Measurements from ENCODE around the gene HSH2D.

Gene HSH2D

DNA sequence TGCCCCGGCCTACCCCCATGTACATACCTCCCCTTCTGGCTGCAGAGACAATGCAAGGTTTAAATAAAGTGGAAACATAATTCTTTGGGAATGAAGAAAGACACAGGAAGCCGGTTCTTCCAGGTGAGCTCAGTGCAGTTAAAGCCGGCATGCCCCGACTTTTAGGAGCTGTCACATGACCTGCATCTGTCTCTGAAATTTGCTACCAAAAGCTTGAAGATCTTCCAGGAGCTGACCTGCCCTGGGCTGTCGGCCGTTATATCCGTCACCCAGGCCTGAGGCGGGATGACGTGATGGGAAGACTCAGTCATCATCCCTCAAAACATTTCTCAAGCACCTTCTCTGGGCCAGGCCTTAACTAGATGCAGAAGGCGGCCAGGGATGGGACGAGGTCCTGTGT lies 21.5 kb upstream of the HSH2D start:
- H3K4me3 ChIP-seq (ENCODE audit: low read depth, low read length): no peak overlapping the region
- DNase-seq (ENCODE audit: low read depth): no peak
- TF ChIP-seq, protein P1, sequence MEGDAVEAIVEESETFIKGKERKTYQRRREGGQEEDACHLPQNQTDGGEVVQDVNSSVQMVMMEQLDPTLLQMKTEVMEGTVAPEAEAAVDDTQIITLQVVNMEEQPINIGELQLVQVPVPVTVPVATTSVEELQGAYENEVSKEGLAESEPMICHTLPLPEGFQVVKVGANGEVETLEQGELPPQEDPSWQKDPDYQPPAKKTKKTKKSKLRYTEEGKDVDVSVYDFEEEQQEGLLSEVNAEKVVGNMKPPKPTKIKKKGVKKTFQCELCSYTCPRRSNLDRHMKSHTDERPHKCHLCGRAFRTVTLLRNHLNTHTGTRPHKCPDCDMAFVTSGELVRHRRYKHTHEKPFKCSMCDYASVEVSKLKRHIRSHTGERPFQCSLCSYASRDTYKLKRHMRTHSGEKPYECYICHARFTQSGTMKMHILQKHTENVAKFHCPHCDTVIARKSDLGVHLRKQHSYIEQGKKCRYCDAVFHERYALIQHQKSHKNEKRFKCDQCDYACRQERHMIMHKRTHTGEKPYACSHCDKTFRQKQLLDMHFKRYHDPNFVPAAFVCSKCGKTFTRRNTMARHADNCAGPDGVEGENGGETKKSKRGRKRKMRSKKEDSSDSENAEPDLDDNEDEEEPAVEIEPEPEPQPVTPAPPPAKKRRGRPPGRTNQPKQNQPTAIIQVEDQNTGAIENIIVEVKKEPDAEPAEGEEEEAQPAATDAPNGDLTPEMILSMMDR (IDR thresholded peaks at IDR 0.05; ENCODE audit: low read depth, low read length, missing control alignments): no peak

DNA sequence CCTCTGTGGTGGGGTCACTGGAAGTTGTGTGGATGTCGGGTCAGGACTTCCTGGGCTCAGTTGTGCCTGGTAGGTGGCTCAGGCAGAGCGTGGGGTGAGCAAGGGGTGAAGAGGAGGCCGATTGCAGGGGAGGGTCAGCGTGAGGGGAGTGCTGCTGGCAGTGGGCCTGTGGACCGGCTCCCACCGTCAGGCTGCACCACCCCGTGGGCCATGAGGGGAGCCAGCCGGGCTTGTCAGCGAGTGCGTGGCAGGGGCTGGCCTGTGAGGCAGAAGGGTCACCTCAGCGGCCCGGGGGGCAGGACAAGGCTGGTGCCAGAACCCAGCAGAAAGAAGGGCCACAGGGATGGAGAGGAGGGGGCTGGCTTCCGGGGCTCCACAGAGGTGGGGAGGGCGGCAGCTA lies 18.5 kb upstream of the HSH2D start:
- no peak for DNase-seq (ENCODE audit: low read depth)
- TF ChIP-seq, protein P1 (IDR thresholded peaks at IDR 0.05; ENCODE audit: low read depth, low read length, missing control alignments): no peak

DNA sequence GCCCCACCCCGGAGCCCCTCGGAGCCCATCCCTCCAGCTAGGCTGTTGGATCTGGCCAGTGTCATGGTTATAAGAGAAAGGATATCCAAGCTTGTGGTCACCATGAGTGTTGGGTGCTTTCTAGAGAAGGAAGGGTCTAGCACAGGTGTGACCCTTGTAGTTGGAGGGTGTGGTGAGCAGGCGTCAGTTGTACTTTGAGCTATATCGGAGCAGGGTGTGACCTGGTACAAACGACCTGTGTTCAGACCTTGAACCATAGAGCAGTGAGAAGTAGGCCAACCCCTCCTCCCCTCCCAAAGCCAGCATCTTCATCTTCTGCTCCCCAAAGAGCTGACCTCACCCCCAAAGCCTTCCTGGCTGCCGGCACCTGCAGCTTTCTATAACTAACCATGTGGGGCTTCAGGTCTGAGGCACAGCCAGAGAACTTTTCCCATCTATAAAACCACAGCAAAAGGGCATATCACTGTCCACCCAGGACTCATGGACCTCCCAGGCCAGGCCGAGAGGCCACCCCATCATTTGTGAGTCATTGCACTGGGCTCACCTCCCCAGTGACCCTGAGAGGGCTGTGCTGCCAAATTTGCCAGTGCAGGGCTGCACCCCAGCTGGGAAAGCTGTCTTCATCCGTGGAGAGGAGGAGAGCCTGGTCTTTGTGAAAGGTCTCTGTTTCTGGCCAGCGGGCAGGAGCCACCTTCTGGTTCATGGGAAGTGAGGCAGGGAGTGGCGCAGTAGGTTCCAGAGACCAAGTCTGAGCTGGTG lies 17.6 kb upstream of the HSH2D start:
- H3K4me3 ChIP-seq (ENCODE audit: low read depth, low read length): no peak overlapping the region
- TF ChIP-seq, protein P1 (IDR thresholded peaks at IDR 0.05; ENCODE audit: low read depth, low read length, missing control alignments): no peak
- no peak for DNase-seq (ENCODE audit: low read depth)

More for the DNA sequence above, 18.5 kb upstream of the HSH2D start:
- no peak overlapping the region for H3K4me3 ChIP-seq (ENCODE audit: low read depth, low read length)

DNA sequence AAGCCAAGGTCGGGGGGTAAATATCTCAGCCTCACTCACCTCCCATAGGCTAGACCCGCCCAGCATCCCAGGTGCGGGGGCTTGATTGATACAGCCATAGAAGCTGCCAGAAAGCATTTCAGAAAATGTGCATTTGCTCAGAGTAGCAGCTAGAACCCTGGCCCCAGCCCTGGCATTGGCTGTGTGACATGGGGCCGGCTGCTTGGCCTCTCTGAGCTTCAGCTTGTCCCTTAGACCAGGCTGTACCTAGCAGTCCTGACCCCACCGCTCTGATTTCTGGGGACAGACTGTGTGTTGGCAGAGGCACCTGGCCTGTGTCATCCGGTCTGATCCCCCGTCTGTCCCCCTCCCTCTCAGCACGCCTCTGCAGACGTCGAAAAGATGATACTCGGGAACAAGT lies 16.4 kb upstream of the HSH2D start:
- no peak overlapping the region for H3K4me3 ChIP-seq (ENCODE audit: low read depth, low read length)
- no peak for DNase-seq (ENCODE audit: low read depth)
- TF ChIP-seq, protein P1 (IDR thresholded peaks at IDR 0.05; ENCODE audit: low read depth, low read length, missing control alignments): no peak

DNA sequence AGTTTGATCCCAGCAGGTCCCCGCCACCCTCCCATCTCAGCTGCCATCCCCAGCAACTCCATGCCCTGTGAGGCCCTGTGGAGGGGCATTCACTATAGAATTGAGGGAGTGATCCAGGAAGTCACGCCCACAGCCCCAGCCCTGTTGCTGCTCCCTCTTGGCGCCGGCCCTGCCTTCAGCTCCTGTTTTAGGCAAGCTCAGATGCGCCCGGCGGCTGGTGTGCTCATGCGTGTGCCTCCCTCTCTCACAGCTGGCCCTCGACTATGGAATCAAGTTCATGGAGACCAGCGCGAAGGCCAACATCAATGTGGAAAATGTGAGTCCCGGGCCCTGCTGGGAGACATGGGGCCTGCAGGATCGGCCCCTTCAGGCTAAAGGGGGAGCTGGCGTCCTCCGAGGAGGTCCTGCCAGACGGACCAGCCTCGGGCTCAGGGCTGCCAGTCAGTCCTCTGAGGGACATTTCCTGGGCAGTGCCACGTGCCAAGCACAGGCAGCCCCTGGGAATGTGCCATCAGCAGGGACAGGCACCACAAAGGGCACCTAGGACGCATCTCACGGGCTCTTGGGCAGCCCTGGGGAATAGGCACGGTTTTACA lies 15.6 kb upstream of the HSH2D start:
- no peak for DNase-seq (ENCODE audit: low read depth)
- TF ChIP-seq, protein P1 (IDR thresholded peaks at IDR 0.05; ENCODE audit: low read depth, low read length, missing control alignments): no peak
- no peak overlapping the region for H3K4me3 ChIP-seq (ENCODE audit: low read depth, low read length)

DNA sequence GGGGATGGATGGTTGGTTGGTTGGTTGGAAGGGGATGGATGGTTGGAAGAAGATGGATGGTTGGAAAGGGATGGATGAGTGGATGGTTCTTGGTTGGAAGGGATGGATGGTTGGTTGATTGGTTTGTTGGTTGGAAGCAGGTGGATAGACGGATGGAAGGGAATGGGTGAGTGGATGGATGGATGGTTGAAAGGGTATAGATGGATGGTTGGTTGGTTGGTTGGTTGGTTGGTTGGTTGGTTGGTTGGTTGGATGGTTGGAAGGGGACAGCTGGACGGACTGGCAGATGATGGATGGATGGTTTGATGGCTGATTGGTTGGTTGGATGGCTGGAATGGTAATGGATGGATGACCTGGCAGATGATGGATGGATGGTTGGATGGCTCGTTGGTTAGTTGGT lies 11.8 kb upstream of the HSH2D start:
- TF ChIP-seq, protein P1 (IDR thresholded peaks at IDR 0.05; ENCODE audit: low read depth, low read length, missing control alignments): no peak
- H3K4me3 ChIP-seq (ENCODE audit: low read depth, low read length): no peak overlapping the region
- no peak for DNase-seq (ENCODE audit: low read depth)

DNA sequence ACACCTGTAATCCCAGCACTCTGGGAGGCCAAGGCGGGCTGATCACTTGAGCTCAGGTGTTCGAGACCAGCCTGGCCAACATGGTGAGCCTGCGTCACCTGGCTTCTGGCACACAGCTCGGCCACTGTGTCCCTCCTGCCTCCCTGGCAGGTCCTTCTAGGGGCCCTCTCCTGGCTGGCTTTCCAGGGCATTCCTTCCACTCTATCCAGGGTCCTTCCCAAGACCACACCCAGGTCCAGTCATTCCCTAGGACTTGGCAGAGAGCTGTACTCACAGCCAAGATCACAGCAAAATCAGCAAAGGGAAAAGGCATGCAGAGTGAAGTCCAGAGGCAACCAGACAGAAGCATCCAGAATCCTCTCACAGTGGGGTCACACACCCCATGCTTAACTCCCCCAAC lies 9.7 kb upstream of the HSH2D start:
- TF ChIP-seq, protein P1 (IDR thresholded peaks at IDR 0.05; ENCODE audit: low read depth, low read length, missing control alignments): no peak
- no peak for DNase-seq (ENCODE audit: low read depth)
- H3K4me3 ChIP-seq (ENCODE audit: low read depth, low read length): no peak overlapping the region

Measured in GM12864 (cell line).